HG03060 (cell line): Measurements from ENCODE around the gene ASXL3.

ENCODE experiments used
- ATAC-seq: cut with Tn5 transposase; IDR thresholded peaks from one replicate; pipeline ENCODE4 v1.9.1; 2021; ENCODE audit warnings: low read depth, moderate number of reproducible peaks; ENCODE audit not compliant: unreplicated experiment

Gene ASXL3

GRCh38 chr18:33580546-33580945, 2.5 kb downstream of the ASXL3 start:
- no peak for ATAC-seq

GRCh38 chr18:33581856-33582255, 3.8 kb downstream of the ASXL3 start:
- no peak for ATAC-seq

- ATAC-seq: no peak
Observed at GRCh38 chr18:33583901-33584300, 5.9 kb downstream of the ASXL3 start.

GRCh38 chr18:33584548-33585430, 6.8 kb downstream of the ASXL3 start:
- ATAC-seq: no peak

- no peak for ATAC-seq
Observed at GRCh38 chr18:33585431-33585775, 7.4 kb downstream of the ASXL3 start.

- no peak for ATAC-seq
Observed at GRCh38 chr18:33588361-33588760, 10.3 kb downstream of the ASXL3 start.

GRCh38 chr18:33593261-33593660, 15.2 kb downstream of the ASXL3 start:
- ATAC-seq: no peak

GRCh38 chr18:33594799-33595198, 16.8 kb downstream of the ASXL3 start:
- no peak for ATAC-seq

GRCh38 chr18:33596178-33596854, 18.3 kb downstream of the ASXL3 start:
- no peak for ATAC-seq

- no peak for ATAC-seq
Observed at GRCh38 chr18:33600846-33601245, 22.8 kb downstream of the ASXL3 start.

- ATAC-seq: no peak
Observed at GRCh38 chr18:33603454-33603853, 25.4 kb downstream of the ASXL3 start.

- no peak for ATAC-seq
Observed at GRCh38 chr18:33605250-33605649, 27.2 kb downstream of the ASXL3 start.

- no peak for ATAC-seq
Observed at GRCh38 chr18:33606621-33607020, 28.6 kb downstream of the ASXL3 start.

- ATAC-seq: no peak
Observed at GRCh38 chr18:33611525-33612135, 33.6 kb downstream of the ASXL3 start.

GRCh38 chr18:33612632-33613031, 34.6 kb downstream of the ASXL3 start:
- no peak for ATAC-seq

GRCh38 chr18:33616556-33616955, 38.5 kb downstream of the ASXL3 start:
- no peak for ATAC-seq

- ATAC-seq: no peak
Observed at GRCh38 chr18:33627114-33627513, 49.1 kb downstream of the ASXL3 start.

GRCh38 chr18:33630476-33630875, 52.5 kb downstream of the ASXL3 start:
- ATAC-seq: no peak

- ATAC-seq: no peak
Observed at GRCh38 chr18:33641141-33641540, 63.1 kb downstream of the ASXL3 start.

- ATAC-seq: no peak
Observed at GRCh38 chr18:33644494-33644893, 66.5 kb downstream of the ASXL3 start.

- ATAC-seq: no peak
Observed at GRCh38 chr18:33647365-33647764, 69.3 kb downstream of the ASXL3 start.

GRCh38 chr18:33652635-33653034, 74.6 kb downstream of the ASXL3 start:
- no peak for ATAC-seq
